ENCODE measurements around the gene CYFIP1.
A peak's percentile ranks its signal among the peaks of the same experiment; 100 is the strongest.
"Not testable (repeated sequence)": the region's sequence is repeated elsewhere in the genome, so short reads cannot be mapped to it uniquely, and the experiment has no call there.

Gene CYFIP1

DNA sequence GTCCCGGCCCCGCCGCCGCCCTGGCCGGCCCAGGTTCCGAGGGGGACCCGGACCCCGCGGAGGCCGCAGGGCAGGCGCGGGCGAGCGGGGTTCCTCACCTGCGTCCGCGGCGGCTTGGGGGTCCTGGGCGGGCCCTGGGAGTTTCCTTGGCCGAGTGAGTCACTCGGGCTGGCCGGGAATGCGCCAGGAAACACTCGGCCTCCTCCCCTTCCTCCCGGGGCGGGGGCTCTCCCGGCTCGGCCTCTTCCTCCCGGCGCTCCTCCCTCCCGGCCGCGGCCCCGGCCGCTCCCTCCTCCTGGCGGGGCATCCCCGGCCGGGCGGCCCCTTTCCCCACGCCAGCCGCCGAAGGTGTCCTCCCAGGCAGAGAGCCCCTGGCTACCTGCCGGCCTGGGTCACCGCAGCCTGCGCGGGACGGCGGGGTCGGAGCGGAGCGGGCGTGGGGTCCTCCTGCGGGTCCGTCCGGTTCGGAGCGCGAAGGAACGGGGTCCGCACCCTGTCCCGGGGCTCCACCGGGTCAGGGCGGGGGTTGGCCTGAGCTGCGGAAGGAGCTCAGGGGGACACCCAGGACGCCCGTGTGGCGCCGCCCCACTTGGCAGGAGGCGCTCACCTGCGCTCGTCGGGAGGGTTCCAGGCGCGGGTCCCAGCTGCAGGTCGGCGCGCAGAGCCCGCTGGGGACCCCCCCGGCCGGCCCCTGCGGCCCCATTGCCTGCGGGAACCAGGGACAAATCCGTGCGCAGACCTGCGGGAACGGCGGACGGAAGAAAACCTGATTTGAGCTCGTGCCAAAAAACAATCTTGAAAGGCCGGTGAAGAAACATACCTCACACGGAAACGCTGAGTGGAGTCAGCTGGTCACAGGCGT, at the start of gene CYFIP1:
TSS of gene CYFIP1 (minus strand) at position 180 of the 862 bp plus-strand sequence. CDS start 33,083 bp downstream, outside the sequence.
- DNase-seq, result peak; percentile 31

DNA sequence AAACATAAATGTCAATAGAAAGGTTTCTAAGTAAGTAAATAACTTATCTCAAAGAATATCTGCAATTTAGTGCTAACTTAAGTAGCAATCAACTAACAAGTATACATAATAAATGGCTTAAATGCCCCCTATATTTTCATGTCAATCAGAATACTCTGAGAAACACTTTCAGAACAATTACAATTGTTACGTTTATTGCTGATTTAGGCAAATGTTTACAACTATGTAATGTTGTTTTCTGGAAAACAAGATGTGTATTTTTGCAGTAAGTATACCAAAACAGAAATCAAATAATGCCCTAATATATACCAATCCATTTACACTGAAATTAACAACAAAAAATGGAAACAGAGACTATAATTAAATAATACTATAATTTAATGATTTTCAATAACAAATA, 46.0 kb upstream of the CYFIP1 start:
- DNase-seq, result no peak

DNA sequence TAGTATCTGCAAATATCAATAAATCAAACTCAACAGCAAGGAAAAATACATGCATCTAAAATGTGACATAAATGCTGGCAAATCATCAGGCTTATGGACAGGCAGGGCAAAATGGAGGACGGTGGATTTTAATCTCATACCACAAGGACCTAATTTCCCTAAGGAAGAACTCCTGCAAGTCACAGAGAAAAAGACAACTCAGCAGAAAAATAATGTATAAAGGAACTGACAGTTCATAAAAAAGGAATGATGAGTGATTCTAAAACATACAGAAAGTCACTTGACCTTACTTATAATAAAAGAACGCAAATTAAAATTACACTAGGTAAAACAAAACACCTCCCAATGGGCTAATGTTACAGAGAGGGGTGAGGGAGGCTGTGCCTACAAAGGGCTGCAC, 42.0 kb upstream of the CYFIP1 start:
- DNase-seq, result no peak

DNA sequence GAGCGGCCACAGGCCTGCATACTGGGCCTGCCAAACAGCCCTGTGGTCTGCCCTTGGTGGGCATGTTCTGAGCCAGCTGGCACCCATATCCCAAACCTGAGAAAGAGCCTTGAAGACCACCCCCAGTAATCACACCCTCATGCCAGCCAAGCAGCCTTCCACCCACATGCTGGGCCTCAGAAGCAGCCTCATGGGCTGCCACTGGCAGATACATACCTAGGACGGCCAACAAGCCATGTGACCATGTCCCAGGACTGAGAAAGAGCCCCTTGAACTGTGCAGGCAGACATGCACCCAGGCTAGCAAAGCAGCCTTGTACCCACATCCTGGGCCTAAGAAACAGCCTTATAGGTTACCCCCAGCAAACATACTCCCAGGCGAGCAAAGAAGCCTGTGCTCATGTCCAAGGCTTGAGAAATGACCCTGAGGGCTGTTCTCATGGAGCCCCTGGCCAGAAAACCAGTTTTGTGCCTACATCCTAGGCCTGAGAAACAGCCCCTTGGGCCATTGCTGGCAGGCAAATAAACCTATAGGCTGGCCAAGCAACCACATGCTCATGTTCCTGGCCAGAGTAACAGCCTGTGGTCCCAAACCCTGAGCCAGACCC, 34.3 kb upstream of the CYFIP1 start:
- DNase-seq, result no peak

DNA sequence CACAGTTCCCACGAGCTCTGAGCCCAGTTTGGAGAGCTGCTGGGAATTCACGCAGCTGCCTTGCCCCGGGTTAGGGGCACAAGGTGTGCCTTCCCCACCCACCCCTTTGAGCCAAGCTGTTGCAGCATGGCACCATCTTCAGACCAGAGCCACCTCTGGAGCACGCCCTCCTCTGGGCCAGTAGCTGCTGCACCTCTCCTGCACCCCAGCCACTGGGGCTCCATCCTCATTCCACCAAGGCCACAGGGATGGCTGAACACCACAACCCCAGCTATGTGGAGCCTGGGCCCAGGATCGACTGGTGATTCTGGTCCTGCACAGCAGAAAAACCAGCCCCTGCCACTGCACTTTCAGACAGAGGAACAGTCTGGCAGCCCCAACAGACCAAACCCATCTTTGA, 33.5 kb upstream of the CYFIP1 start:
- DNase-seq, result no peak

DNA sequence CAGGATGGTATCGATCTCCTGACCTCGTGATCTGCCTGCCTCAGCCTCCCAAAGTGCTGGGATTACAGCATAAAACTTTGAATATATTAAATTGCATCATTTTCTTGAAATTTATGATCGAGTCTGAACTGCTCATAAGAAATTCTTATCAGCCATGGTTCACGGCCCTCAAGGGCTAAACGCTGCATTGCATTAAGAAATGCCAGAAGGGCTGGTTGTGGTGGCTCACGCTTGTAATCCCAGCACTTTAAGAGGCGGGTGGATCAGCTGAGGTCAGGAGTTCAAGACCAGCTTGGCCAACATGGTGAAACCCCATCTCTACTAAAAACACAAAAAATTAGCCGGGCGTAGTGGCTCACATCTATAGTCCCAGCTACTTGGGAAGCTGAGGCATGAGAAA, 32.4 kb upstream of the CYFIP1 start:
- DNase-seq, result not testable (repeated sequence)

DNA sequence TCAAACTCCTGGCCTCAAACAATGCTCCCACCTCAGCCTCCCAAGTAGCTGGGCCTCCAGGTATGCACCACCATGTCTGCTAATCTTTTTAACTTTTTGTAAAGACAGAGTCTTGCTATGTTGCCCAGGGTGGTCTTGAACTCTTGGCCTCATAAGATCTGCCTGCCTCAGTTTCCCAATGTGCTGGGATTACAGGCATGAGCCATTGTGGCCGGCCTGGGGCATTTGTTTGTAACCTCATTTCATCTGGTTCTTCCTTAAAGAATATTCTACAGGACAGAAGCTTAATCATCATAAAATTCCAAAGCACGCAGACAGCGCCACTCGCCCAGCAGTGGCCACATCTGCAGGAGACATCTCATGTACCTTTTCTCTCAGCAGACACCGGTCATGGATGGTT, 23.6 kb upstream of the CYFIP1 start:
- DNase-seq, result no peak

DNA sequence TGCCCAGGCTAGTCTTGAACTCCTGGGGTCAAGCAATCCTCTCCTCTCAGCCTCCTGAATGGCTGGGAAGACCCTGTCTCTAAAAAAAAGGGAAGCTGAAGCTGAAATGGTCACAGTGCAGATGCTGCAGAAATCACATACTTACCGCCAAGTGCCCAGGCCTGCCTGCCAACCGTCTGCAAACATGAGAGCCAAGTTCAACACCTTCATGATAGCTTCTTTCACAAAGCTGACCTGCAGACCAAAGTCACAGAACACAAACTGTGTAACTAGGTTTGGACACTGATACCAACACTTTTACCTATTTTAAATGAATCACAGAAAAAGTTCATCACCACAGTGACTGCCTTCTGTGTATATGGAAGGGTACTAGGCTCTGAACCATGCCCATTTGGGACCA, 22.8 kb upstream of the CYFIP1 start:
- DNase-seq, result no peak

DNA sequence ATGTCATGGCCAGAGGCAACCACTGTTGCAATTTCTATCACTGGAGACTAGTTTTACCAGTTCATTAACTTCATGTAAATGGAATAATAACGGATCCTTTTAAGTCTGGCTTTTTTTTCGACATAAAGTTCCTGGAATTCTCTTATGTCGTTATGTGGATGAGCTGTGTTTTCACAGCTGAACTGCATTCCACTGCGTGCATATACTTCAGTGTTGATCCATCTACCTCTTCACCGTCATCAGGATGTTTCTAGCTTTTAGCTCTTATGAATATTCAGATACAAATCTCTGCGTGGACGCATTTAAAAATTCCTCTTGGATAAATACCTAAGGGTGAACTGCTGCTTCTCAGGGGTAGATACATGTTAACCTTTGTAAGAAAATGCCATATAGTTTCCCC, 15.6 kb upstream of the CYFIP1 start:
- no peak for DNase-seq

DNA sequence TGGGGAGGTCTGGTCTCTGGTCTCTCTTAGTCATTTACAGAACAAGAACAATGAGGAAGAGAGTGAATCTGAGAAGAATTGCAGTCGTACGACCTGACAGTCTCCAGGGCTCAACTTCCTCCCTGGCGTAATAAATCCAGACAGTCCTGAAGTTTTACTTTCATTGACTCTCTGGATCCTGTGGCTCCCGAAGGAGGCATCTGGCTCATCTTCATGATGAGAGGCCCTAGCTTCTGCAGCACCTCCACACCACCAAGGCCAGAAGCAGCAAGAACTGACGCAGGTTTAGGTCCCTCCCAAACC, 11.8 kb upstream of the CYFIP1 start:
- no peak for DNase-seq

DNA sequence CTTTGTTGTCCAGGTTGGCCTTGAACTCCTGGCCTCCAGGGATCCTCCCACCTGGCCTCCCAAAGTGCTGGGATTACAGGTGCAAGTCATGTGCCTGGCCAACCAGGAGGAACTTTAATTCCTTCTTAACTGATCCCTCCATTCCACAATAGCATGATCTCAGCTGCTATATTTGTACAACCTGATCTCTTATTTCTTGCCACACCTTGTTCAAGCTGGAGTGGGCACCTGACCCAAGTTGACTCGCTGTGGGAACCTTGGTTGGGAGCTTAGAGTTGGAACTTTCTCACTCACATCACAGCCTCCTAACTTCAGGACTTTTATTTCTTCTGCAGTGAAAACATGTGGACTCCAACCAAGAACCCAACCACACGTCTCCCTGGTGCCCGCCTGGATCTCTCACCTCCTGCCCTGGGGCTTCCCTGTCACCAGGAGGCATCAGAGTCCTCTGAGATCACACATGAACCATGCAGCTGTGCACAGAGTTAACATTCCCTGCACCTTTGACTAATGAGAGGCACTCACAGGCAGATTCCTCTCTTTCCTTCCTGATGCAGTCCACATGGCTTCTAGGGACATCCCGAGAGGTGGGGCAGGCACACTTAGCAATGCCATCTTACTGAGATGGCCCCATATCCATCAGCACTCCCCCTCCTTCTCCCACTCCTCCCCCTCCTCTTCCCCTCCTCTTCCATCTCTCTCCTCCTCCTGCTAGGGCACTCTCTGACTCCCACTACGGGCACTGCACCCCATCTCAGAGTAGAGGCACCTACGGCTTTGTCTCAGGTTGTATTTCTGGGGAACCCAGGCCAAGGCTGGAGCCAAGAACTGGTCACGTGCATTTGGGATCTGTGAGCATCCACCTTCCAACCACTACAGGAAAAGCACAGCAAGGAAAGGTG, 9.7 kb upstream of the CYFIP1 start:
- DNase-seq, result no peak

DNA sequence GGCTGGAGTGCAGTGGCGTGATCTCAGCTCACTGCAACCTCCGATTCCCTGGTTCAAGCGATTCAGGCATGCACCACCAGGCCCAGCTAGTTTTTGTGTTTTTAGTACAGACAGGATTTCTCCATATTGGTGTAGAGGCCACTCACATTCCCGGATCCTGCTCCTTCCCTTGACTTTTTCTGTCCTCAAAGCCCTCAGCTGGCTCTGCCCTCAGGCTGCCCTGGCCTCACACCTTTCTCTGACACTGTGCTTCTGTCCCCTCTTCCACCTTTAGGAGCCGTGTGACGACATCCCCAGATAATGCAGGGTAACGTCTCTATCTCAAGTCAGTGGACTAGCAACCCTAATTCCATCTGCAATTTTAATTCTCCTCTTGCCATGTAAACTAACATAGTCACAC, 8.6 kb upstream of the CYFIP1 start:
- DNase-seq, result no peak

DNA sequence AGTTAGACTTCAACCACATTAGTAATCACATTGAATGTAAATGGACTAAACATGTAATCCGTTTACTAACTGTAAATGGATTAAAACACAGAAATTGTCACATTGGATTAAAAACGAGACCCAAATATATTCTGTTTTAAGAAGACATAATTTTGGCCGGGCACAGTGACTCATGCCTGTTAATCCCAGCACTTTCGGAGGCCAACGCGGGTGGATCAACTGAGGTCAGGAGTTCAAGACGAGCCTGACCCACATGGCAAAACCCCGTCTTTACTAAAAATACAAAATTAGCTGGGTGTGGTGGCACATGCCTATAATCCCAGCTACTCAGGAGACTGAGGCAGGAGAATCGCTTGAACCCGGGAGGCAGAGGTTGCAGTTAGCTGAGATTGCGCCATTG, 1.8 kb upstream of the CYFIP1 start:
- DNase-seq, result not testable (repeated sequence)

DNA sequence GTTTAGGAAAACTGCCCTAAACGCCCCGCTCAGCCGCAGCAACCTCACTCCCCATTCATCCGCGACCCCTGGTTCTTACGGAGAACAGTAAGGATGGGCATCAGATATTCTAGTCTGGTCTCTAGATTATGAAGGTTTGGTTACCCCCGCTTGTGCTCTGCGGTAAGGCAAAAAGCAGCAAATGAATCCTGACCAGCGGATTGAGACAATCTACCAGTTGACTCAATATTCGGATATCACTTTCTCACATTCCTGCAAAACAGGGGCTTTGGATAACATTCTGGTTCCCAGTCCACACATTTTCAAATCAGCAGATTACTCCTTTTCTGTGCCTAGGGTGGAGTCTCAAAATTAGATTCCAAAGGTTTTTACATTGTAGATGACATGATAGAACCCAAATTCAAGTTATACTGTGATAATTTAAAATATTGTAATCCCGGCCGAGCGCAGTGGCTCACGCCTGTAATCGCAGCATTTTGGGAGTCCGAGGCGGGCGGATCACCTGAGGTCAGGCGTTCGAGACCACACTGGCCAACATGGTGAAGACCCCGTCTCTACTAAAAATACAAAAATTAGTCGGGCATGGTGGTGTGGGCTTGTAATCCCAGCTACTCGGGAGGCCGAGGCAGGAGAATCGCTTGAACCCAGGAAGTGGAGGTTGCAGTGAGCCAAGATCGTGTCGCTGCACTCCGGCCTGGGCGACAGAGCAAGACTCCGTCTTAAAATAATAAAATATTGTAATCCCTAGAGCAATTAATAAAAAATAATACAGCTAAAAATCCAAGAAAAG, 1.1 kb upstream of the CYFIP1 start:
- no peak for DNase-seq

DNA sequence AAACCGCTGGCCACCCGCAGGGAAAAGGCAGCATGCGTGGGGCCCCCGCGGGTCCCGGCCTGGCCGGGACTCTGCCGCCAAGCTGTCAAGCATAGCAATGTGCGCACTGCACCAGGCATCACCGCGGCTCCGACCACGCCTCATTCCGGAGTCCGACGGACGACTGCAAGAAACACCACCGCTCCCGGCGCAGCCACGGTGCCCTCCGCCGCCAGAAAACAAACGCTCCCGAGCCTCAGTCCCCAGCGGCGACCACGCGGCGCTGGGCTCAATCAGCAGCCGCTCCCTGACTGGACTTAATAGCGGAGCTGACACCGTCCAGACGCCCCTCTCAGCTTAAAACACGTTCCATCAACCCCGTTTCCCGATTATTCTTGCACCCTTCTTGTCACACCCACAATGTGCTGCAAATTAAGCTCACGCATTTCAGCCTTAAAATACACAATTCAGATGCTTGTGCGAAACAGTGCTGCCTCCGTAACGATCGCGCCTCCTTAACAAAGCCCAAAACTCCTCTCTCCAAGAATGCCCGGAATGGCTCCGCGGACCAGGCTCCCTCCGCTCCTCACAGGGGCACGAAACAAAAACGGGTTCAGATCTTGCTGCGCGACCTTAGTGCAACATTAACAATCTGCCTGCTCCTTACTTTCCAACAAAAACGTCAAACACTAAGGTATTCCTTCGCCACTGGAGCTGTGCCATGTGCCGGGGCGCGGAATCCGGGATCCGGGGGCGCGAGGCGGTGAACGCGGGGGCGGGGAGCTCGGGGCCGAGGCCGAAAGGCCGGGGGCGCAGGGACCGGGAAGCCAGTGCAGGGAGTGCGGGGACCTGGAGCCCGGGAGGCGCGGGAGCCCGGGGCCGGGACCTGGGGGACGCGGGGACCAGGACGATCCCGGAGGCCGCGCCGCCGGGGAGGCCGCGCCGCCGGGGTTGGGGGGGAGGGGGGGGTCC, 655 bp downstream of the CYFIP1 start:
- DNase-seq, result peak; percentile 20

DNA sequence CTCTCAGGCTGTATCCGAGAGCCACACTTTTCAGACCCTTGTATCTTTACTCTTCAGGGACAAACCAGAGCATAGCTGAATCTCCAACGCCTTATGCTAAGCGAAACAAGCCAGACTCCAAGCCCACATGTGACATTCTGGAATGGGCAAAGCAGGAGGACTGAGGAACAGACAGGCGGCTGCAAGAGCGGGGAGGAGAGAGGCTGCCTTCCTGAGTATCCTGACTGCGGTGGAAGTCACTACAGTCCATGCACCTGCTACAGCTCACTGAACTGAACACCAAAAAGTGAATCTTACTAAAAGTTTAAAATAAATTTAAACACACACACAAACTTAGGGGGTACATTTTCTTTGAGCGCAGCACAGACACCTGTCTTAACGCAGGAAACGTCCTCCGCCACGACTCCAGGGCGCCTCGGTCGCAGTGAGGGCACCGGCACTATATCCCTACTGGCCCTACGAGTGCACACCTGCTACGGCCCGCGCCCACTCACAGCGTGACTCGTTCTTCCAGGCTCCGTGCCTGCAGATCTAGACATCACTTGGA, 1.4 kb downstream of the CYFIP1 start:
- no peak for DNase-seq

DNA sequence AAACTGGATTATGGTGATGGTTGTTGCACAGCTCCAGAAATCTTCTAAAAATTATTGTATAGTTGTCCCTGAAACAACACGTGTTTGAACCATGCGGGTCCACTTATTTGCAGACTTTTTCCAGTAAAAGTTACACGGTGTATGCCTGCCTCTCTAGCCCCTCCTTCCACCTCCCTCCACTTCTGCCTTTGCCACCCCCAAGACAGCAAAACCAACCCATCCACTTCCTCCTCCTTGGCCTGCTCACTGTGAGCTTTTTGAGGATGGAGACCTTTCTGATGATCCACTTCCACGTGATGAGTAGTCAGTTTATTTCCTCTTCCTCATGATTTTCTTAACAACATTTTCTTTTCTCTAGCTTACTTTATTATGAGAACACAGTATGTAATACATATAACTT, 5.4 kb downstream of the CYFIP1 start:
- no peak for DNase-seq

DNA sequence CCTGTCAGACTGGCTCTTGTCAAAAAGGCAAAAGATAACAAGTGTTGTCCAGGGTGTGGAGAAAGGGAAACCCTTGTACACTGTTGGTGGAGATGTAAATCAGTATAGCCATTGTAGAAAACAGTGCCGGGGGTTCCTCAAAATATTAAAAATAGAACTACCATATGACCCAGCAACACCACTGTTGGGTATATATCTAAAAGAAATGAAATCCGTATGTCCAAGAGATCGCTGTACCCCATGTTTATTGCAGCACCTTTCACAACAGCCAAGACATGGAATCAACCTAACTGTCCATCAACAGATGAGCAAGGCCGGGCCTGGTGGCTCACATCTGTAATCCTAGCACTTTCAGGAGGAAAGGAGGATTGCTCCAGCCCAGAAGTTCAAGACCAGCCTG, 6.2 kb downstream of the CYFIP1 start:
- no peak for DNase-seq

DNA sequence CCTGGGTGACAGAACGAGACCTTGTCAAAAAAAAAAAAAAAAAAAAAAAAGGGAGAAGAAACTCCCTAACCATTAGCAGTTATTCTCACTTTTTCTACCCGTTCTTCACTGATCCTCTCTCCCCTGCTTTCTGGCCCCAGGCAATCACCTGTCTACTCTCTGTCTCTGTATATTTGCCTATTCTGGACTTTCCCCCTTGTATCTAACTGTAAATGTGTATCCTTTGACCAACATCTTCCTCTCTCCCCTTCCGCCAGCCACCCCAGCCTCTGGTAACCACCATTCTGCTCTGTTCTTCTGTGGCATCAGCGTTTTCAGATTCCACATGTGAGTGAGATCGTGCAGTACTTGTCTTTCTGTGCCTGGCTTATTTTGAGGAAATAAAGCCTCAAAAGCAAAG, 6.9 kb downstream of the CYFIP1 start:
- DNase-seq, result no peak

DNA sequence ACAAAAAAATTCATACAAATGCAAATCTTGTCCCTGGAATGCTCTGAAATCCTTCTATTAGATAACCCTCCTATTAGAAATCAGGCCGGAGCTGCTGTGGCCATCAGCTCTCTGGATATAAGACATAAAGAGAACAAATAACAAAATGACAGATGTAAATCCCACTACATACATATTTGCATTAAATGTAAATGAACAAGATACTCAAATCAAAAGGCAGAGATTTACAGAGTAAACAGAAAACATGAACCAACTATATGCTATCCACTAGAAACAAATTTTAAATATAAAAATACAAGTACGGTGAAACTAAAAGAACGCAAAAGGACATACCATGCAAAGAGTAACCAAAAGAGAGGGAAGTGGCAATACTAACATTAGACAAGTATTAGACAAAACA, 10.7 kb downstream of the CYFIP1 start:
- DNase-seq, result no peak

DNA sequence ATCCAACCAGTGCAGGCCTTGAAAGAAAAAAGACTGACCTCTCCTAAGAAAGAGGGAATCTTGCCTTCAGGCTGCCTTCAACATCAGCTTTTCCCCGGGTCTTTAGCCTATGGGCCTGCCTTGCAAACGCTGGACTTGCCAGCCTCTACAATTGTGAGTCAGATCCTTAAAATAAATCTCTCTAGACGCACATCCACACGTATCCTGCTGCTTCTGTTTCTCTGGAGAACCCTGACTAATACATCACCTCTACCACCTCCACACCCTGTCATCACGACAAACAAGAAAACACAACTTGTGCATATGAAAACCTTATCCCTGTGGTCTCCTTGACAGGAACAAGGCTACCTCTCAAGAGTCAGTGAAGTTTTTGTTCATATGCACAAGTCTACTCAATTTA, 11.8 kb downstream of the CYFIP1 start:
- DNase-seq, result no peak

All from stimulated activated CD4-positive, alpha-beta T cell treated with anti-CD3 and anti-CD28 coated beads, Interleukin-12 subunit alpha, Interleukin-12 subunit beta, amount 100 ng/mL, for 4 hours (primary cell).